Activated B cell treated with CpG ODN at 0.5 μM for 24 hours (primary cell): ENCODE measurements around the gene ANKRD63. TPM values are rescaled to one million over a fixed set of nuclear protein-coding genes. Genes with fewer than 3 reads are reported as not detected.

Experiments
- ATAC-seq: fragments of 200-7000 bp; cut with Tn5 transposase; one replicate; pipeline ENCODE4 v1.10.0; 2021; ENCODE audit warnings: low read depth, mild to moderate bottlenecking, moderate library complexity
- CTCF ChIA-PET: fragments of 350-600 bp; sonication (Branson Sonifier 250); formaldehyde crosslinking; loops from one replicate; lab custom pipeline; 2021; ENCODE audit warnings: antibody characterized with exemption; lab: Charles Lee
- POLR2A ChIA-PET: fragments of 350-600 bp; sonication (Branson Sonifier 250); formaldehyde crosslinking; loops from one replicate; lab custom pipeline; 2021; ENCODE audit warnings: antibody characterized with exemption; lab: Charles Lee
- DNase-seq: peaks from one replicate; pipeline ENCODE4 v3.0.0; 2022
- H3K27ac Mint-ChIP-seq: one replicate; pipeline ENCODE4 v1.8.0; 2020; ENCODE audit warnings: mixed read lengths
- H3K27me3 Mint-ChIP-seq: one replicate; pipeline ENCODE4 v1.8.0; 2021; ENCODE audit warnings: mixed read lengths
- H3K36me3 Mint-ChIP-seq: one replicate; pipeline ENCODE4 v1.8.0; 2021; ENCODE audit warnings: low read depth, mixed read lengths
- H3K4me1 Mint-ChIP-seq: one replicate; pipeline ENCODE4 v1.8.0; 2021; ENCODE audit warnings: mixed read lengths
- H3K4me3 Mint-ChIP-seq: one replicate; pipeline ENCODE4 v1.8.0; 2020; ENCODE audit warnings: mild to moderate bottlenecking, mixed read lengths
- H3K9me3 Mint-ChIP-seq: one replicate; pipeline ENCODE4 v1.8.0; 2020; ENCODE audit warnings: mixed read lengths
- CTCF ChIP-seq: fragments of 200-600 bp; IDR thresholded peaks from one replicate; pipeline ENCODE4 v1.8.0; 2022; ENCODE audit warnings: antibody characterized with exemption, mild to moderate bottlenecking
- intact Hi-C: fragments of 100-400 bp; cut with micrococcal nuclease; formaldehyde crosslinking; loops from one replicate; pipeline ENCODE4 v1.15.1; 2024
- total RNA-seq: library from RNA; stranded (reverse); gene quantifications from 2 replicates; pipeline ENCODE4 v1.2.3, GENCODE V29; 2022

ANKRD63 gene
- total RNA-seq, 1 donor from 2014 or later, result not detected

- Mint-ChIP-seq H3K4me1 (peaks cover 19% of the 10 kb centered on the region), H3K36me3 (peaks cover 65% of the 10 kb centered on the region), H3K27me3 (no peaks in the 10 kb centered on the region), H3K27ac (no peak overlapping the region), H3K4me3 (no peak overlapping the region), H3K9me3 (peaks cover 3% of the 10 kb centered on the region)
- intact Hi-C loops, result no loop called here
- no peak for ATAC-seq
- CTCF ChIA-PET, result interaction anchor here (2.5 kb wide), 1 partner anchor 23 kb away, joined by 10 read pairs; no protein-coding TSS in a partner anchor
- POLR2A ChIA-PET, result interaction anchor here (1.2 to 1.7 kb wide), 2 partner anchors 53 to 263 kb away, joined by 3 read pairs; partner anchors contain the start of gene SRP14
- no peak for TF ChIP-seq CTCF
- no peak for DNase-seq
These were observed 19.5 kb upstream of the ANKRD63 start for GRCh38 chr15:40302288-40302886.

GRCh38 chr15:40301467-40302179 lies 18.8 kb upstream of the ANKRD63 start:
- no peak for TF ChIP-seq CTCF
- ChIA-PET POLR2A (interaction anchor here (1.7 kb wide), 1 partner anchor 262 kb away, joined by 3 read pairs; the partner anchor contains the start of gene SRP14), CTCF (interaction anchor here (0.8 kb wide), 1 partner anchor 22 kb away, joined by 3 read pairs; no protein-coding TSS in a partner anchor)
- Mint-ChIP-seq H3K4me3 (no peak overlapping the region), H3K27me3 (no peaks in the 10 kb centered on the region), H3K36me3 (peaks cover 71% of the 10 kb centered on the region), H3K9me3 (peaks cover 3% of the 10 kb centered on the region), H3K4me1 (peaks cover 14% of the 10 kb centered on the region), H3K27ac (no peak overlapping the region)
- no peak for DNase-seq
- no peak for ATAC-seq
- intact Hi-C loops, result no loop called here

- TF ChIP-seq CTCF, result no peak
- Mint-ChIP-seq H3K27me3 (no peaks in the 10 kb centered on the region), H3K9me3 (peaks cover 3% of the 10 kb centered on the region), H3K4me3 (no peak overlapping the region), H3K36me3 (peaks cover 78% of the 10 kb centered on the region), H3K4me1 (peaks cover 7% of the 10 kb centered on the region), H3K27ac (no peak overlapping the region)
- intact Hi-C loops, result no loop called here
- ATAC-seq, result no peak
- CTCF ChIA-PET, result interaction anchor here (0.6 to 0.8 kb wide), 2 partner anchors 22 to 39 kb away, joined by 3 read pairs; no protein-coding TSS in a partner anchor
- no peak for DNase-seq
- POLR2A ChIA-PET, result no interaction called here
These were observed 17.9 kb upstream of the ANKRD63 start for GRCh38 chr15:40300771-40301170.

GRCh38 chr15:40300367-40300766 lies 17.5 kb upstream of the ANKRD63 start:
- TF ChIP-seq CTCF, result no peak
- ATAC-seq (no peak), DNase-seq (no peak)
- H3K4me3 Mint-ChIP-seq, result no peak overlapping the region
- no peaks in the 10 kb centered on the region for H3K27me3 Mint-ChIP-seq
- CTCF ChIA-PET, result interaction anchor here (0.6 to 0.8 kb wide), 2 partner anchors 21 to 39 kb away, joined by 3 read pairs; no protein-coding TSS in a partner anchor
- H3K36me3 Mint-ChIP-seq, result peaks cover 82% of the 10 kb centered on the region
- H3K4me1 Mint-ChIP-seq, result peaks cover 6% of the 10 kb centered on the region
- POLR2A ChIA-PET, result no interaction called here
- intact Hi-C loops, result no loop called here
- H3K27ac Mint-ChIP-seq, result no peak overlapping the region
- H3K9me3 Mint-ChIP-seq, result peaks cover 3% of the 10 kb centered on the region
